G401.6 (cell line): ENCODE results near the gene ALDH16A1.
A peak's percentile ranks its signal among the peaks of the same experiment; 100 is the strongest.

Experiments used
- FAIRE-seq: peaks from 2 replicates; lab custom pipeline; 2012; peaks lifted over from hg19 to GRCh38; lab: Jason Lieb, UNC

Gene ALDH16A1

GRCh38 chr19:49488863-49489537 lies 36.0 kb downstream of the ALDH16A1 start:
- no peak for FAIRE-seq

GRCh38 chr19:49489601-49490167 lies 36.7 kb downstream of the ALDH16A1 start:
- no peak for FAIRE-seq

GRCh38 chr19:49490287-49491029 lies 37.4 kb downstream of the ALDH16A1 start:
- FAIRE-seq, result no peak

- FAIRE-seq, result no peak
These were observed 38.2 kb downstream of the ALDH16A1 start for GRCh38 chr19:49491030-49491803.

GRCh38 chr19:49491804-49492572 lies 39.0 kb downstream of the ALDH16A1 start:
- FAIRE-seq, result peak; percentile 36

GRCh38 chr19:49492573-49493405 lies 39.8 kb downstream of the ALDH16A1 start:
- peak; percentile 96 for FAIRE-seq

GRCh38 chr19:49496574-49497008 lies 43.6 kb downstream of the ALDH16A1 start:
- no peak for FAIRE-seq

- no peak for FAIRE-seq
These were observed 44.2 kb downstream of the ALDH16A1 start for GRCh38 chr19:49497047-49497788.

- no peak for FAIRE-seq
These were observed 44.7 kb downstream of the ALDH16A1 start for GRCh38 chr19:49497789-49498103.

- FAIRE-seq, result no peak
These were observed 45.5 kb downstream of the ALDH16A1 start for GRCh38 chr19:49498475-49498874.

- no peak for FAIRE-seq
These were observed 46.1 kb downstream of the ALDH16A1 start for GRCh38 chr19:49499030-49499670.

- peak; percentile 60 for FAIRE-seq
These were observed 50.0 kb downstream of the ALDH16A1 start for GRCh38 chr19:49502866-49503581.

GRCh38 chr19:49503582-49503962 lies 50.5 kb downstream of the ALDH16A1 start:
- FAIRE-seq, result no peak

GRCh38 chr19:49506575-49507105 lies 53.6 kb downstream of the ALDH16A1 start:
- peak; percentile 90 for FAIRE-seq

GRCh38 chr19:49507803-49508494 lies 54.9 kb downstream of the ALDH16A1 start:
- no peak for FAIRE-seq

GRCh38 chr19:49512970-49513745 lies 60.1 kb downstream of the ALDH16A1 start:
- no peak for FAIRE-seq

GRCh38 chr19:49513746-49514118 lies 60.7 kb downstream of the ALDH16A1 start:
- FAIRE-seq, result no peak

- FAIRE-seq, result no peak
These were observed 61.1 kb downstream of the ALDH16A1 start for GRCh38 chr19:49514151-49514550.
